GM20000 (cell line): ENCODE data around the gene MSANTD1.

ENCODE experiments used
- DNase-seq: peaks from one replicate; pipeline ENCODE4 v3.0.0; 2012; ENCODE audit warnings: low spot score
- TF ChIP-seq, protein P1 (sequence below): IDR thresholded peaks from 2 replicates; pipeline ENCODE4 v1.5.1; 2012; ENCODE audit warnings: mild to moderate bottlenecking, control low read depth; ENCODE audit errors: extremely low read depth, missing control alignments

The MSANTD1 gene

DNA sequence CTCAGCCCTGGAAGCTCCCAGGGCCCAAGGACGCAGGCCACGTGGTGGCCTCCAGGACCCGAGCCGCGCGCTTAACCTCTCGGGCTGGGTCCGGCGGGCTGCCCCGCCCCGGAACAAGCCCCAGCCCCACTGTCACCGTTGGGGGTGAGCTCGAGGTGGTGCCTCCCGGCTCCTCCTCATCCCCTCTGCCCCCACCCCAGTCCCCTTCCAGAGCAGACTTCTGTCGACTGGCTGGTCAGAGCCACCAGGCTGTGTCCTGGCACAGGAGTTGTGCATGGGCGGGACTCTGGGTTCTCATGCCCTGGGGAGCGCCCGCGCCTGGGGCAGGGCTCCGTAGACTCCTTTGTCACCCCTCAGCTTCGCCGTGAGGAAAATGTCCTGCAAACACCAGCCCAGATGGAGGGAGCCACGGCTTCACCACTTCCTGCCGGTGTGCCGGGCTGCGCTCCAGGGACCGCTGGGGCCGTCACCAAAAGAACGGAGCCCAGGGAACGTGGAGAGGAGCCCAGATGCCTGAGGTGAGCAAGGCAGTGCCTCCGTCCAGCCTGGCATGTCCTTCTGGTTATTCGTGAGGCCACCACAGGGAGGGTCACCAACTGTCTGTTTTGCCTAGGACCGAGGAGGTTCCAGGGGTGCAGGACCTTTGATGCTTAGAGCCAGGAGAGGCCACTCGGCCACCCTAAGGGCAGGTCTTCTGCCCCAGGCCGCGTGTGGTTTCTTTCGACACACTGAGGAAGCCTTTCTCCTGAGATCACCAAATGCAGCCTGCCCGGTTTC lies 36.8 kb downstream of the MSANTD1 start:
- no peak for DNase-seq
- TF ChIP-seq, protein P1, sequence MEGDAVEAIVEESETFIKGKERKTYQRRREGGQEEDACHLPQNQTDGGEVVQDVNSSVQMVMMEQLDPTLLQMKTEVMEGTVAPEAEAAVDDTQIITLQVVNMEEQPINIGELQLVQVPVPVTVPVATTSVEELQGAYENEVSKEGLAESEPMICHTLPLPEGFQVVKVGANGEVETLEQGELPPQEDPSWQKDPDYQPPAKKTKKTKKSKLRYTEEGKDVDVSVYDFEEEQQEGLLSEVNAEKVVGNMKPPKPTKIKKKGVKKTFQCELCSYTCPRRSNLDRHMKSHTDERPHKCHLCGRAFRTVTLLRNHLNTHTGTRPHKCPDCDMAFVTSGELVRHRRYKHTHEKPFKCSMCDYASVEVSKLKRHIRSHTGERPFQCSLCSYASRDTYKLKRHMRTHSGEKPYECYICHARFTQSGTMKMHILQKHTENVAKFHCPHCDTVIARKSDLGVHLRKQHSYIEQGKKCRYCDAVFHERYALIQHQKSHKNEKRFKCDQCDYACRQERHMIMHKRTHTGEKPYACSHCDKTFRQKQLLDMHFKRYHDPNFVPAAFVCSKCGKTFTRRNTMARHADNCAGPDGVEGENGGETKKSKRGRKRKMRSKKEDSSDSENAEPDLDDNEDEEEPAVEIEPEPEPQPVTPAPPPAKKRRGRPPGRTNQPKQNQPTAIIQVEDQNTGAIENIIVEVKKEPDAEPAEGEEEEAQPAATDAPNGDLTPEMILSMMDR = no peak

DNA sequence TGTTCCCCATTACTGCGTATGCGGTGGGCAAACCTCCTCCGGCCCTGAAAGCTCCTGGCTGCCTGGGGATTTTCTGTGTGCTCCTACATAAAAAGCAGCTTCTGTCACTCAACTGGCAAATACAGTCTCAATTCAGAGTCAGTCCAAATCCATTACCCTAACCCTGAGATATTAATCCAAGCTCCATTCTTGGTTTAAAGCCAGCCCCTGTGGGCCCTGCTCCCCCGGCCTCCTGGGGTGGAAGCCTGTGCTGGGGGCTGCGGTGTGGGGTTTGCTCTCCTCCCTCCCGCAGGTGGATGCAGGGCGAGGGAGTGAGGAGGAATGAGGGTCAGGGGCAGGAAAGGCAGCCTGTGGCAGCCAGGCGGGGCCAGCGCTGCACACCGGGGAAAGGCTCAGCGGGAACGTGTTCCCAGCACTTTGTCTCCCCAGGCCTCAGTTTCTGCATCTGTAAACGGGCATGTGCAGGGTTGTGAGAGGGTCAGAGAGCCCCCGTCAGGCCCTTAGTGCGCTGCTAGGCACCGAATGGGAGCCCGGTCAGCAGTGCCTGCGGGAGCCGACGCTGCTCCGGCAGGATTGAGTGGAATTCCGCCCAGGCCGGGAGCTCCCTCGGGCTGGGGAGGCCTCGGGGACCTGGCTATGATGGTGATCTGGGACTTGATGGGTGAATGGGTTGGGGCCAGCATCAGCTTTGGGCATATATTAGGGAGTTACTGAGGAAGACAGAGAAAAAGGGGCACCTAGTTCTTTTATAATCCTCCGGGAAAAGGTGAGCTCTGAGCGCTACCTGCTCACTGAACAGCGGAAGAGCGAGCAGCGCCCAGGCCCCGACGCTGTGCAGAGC lies 37.6 kb downstream of the MSANTD1 start:
- TF ChIP-seq, protein P1 = no peak
- DNase-seq = peak; percentile 90

DNA sequence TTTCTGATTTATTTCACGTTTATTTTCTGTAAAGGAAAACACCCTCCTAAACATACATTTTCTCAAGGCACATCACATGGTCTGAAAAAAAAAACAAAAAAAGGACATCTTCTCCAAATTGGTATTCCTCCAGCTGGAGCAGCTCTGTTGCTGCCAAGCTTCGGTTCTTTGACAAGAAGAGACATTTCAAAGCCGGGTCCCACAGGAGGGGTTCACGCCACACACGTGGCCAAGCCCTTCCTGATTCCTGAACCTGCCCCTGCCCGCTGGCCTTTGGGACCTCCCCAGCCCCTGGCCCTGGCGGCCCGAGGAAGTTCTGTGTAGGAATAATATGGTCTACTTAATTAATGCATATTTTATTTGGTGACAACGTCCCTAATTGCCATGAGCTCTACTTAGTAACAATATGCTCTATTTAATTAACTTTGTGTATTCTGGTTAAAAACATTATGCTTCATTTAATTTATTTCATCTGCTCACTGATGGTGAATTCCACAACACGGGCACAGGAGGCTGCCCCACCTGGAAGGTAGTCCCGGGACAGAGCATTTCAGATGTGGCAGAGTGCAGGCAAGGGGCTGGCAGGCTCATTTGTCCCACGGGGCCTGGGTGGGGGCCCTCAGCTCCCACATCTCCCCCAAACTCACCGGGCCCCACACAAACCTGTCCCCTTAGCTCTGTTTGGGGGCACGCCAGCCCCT lies 38.5 kb downstream of the MSANTD1 start:
- no peak for DNase-seq
- TF ChIP-seq, protein P1 = no peak

DNA sequence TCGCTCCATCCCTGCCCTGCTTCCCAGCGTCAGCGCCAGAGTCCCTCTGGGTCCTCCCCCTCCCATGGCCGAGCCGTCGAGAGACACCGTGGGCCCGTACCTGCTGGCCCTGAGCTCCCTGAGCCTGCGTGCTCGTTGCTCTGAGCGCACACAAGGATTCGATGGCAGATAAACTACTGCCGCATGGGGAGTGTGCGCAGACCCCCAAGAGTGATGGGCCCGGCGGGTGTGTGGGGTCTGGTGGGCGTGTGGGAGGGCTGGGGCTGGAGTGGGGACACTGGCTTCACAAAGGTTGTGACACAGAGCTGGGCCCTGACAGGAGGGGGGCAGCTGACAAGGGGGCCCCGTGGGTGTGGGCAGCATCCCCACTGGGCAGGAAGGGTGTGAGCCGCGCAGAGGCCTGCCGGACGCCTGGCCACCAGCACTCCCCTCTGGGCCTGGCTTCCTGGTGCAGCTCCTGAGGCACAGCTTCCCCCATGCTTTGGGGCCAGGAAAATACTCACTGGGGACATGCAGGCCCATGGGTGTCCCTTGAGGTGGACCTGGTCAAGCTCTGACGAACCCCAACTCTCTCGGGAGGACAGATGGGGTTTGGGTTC lies 39.1 kb downstream of the MSANTD1 start:
- TF ChIP-seq, protein P1 = no peak
- no peak for DNase-seq

DNA sequence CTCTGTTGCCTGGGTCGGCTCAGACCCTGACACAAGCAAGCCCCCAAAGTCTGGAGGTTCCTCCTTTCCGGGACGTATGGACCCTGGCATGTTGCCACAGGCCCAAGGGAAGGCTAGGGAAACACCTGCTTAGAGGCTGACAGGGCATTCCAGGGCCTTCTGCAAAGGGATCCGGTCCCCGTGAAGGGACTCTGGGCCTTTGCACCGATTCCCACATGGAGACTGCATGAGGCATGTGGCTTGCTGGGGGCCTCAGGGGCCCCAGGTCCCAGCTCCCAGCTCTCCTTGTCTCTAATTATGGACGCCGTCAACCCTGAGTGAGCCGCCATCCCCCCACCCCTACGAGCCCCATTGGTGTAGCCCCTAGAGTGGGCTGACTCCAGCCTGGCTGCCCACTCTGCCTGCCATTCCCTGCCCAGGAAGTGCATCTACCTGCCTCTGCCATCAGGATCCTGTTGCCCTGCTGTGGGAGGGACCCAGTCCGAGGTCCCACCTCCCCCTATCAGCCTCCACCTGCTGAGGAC lies 39.7 kb downstream of the MSANTD1 start:
- TF ChIP-seq, protein P1 = no peak
- no peak for DNase-seq

DNA sequence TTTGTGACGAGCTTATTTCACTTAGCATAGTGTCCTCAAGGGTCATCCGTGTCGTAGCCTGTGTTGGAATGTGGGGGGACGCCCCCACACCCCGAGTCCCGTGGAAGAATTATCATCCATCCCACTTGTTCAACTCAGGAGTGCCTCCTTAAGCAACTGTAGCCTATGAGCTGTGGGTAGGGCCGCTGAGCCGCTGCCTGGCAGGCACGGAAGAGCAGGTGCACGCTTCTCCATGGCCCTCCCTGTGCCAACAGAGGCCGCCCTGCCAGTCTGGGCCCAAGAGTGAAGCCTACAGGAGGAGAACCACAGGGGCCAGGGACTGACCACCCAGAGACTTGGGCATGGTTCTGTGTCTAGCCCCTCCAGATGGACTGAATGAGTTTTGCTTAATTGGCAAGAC lies 41.5 kb downstream of the MSANTD1 start:
- no peak for DNase-seq
- TF ChIP-seq, protein P1 = no peak
